ENCODE measurements around the gene MAMLD1. TPM values are rescaled to one million over a fixed set of nuclear protein-coding genes. Genes with fewer than 3 reads are reported as not detected.

The MAMLD1 gene
- total and polyA plus RNA-seq, 4 experiments from 2014 or later, result 0.43 to 2.0 (median 1.3) TPM

DNA sequence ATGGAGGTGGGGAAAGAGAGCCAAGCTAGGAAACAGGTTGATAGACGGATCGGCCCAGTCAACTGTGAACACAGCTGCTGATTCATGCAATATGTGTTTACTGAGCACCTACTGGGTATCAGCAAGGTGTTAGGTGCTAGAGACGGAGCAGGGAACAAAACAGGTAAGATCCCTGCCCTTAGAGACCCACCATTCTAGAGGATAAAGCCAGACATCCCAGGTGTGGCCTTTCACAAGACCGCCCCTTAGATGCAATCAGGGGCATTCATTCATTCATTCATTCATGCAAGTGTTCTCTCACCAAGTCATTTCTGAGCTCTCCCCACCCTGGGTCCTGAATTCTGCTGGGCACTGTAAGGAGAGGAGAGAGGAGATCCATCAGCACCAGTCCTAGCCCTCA is 185.1 kb downstream of the MAMLD1 start:
- Histone ChIP-seq H3K9me3 (ENCODE audit: control insufficient read depth in 1 of 2, low read length in 2 of 2) (no peaks in the 10 kb centered on the region), H3K4me1 (ENCODE audit: insufficient read depth, low read length) (peaks cover 30% of the 10 kb centered on the region), H3K36me3 (ENCODE audit: insufficient read depth, low read length) (no peaks in the 10 kb centered on the region), H3K4me3 (ENCODE audit: low read length in 2 of 2) (no peak overlapping the region), H3K27me3 (ENCODE audit: insufficient read depth, low read length) (no peaks in the 10 kb centered on the region), H3K27ac (ENCODE audit: low read depth, low read length) (no peak overlapping the region)
- ChIA-PET CTCF (ENCODE audit: partially characterized antibody) (no interaction called here), POLR2A (ENCODE audit: partially characterized antibody) (interaction anchor here (4.2 kb wide), 1 partner anchor 23 kb away, joined by 67 read pairs; the partner anchor contains the start of gene MTM1)
- Mint-ChIP-seq H3K9me3 (no peaks in the 10 kb centered on the region), H3K27me3 (no peaks in the 10 kb centered on the region), H3K27ac (peak overlapping the region in 4 of 7 donors; percentile 42 to 81 (median 76)), H3K4me1 (peaks cover 11 to 30% (median 19%) of the 10 kb centered on the region in 4 donors), H3K4me3 (peak overlapping the region; percentile 57 to 81 (median 77)), H3K36me3 (no peaks in the 10 kb centered on the region)
- intact Hi-C loops (cut with micrococcal nuclease), result no loop called here
- no peak for DNase-seq

DNA sequence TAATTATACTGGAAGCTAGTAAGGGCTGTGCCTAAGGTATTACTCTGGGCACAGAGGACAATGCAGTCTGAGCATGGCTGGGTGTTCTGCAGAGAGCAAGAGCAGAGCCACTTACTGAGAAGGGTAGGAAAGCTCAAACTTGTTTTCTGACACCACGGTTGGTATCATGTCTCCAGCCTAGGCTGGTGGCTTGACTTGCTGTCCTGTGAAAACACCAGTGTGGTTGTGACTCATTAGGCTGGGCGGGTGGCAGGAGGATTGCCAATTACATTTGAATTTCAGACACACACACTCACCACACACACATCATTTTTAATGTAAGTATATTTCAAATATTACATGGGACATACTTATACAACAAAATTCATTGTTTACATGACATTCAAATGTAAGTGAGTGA is 185.6 kb downstream of the MAMLD1 start:
- CTCF ChIA-PET (ENCODE audit: partially characterized antibody), result no interaction called here
- no peaks in the 10 kb centered on the region for H3K36me3 ChIP-seq (ENCODE audit: insufficient read depth, low read length)
- H3K36me3 Mint-ChIP-seq, result no peaks in the 10 kb centered on the region
- H3K9me3 ChIP-seq (ENCODE audit: control insufficient read depth in 1 of 2, low read length in 2 of 2), result no peaks in the 10 kb centered on the region
- no peaks in the 10 kb centered on the region for H3K27me3 Mint-ChIP-seq
- no peak overlapping the region for H3K27ac ChIP-seq (ENCODE audit: low read depth, low read length)
- H3K4me3 ChIP-seq (ENCODE audit: low read length in 2 of 2), result no peak overlapping the region
- intact Hi-C loops (cut with micrococcal nuclease), result no loop called here
- H3K4me1 Mint-ChIP-seq, result peaks cover 11 to 30% (median 19%) of the 10 kb centered on the region in 4 donors
- no peak for DNase-seq
- H3K4me3 Mint-ChIP-seq, result peak overlapping the region in 3 of 8 donors; percentile 26 to 77 (median 68)
- H3K27me3 ChIP-seq (ENCODE audit: insufficient read depth, low read length), result no peaks in the 10 kb centered on the region
- POLR2A ChIA-PET (ENCODE audit: partially characterized antibody), result interaction anchor here (4.2 kb wide), 1 partner anchor 22 kb away, joined by 67 read pairs; the partner anchor contains the start of gene MTM1
- peak overlapping the region in 1 of 7 donors; percentile 24 for H3K27ac Mint-ChIP-seq
- H3K9me3 Mint-ChIP-seq, result no peaks in the 10 kb centered on the region
- H3K4me1 ChIP-seq (ENCODE audit: insufficient read depth, low read length), result peaks cover 30% of the 10 kb centered on the region

DNA sequence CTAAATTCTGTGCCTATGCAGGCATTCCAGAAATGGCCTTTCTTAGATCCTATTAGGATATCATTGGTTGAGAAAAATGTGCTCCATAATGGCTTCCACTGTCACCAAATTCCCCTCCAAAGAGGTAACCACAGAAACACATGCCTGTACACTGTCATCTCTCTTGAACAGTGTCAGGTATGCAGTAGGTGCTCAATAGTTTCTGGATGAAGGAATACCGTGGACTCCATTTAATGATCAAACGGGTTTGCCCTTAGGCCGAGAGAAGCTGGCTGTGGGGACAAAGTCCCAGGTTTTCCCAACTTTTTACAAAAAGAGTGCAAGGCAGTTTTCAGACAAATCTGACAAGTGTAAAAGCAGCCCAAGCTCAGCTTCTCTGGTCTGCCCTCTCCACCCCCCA is 188.8 kb downstream of the MAMLD1 start:
- H3K9me3 Mint-ChIP-seq, result no peaks in the 10 kb centered on the region
- H3K27ac ChIP-seq (ENCODE audit: low read depth, low read length), result no peak overlapping the region
- H3K4me3 ChIP-seq (ENCODE audit: low read length in 2 of 2), result no peak overlapping the region
- no peak overlapping the region for H3K4me3 Mint-ChIP-seq
- no peaks in the 10 kb centered on the region for H3K9me3 ChIP-seq (ENCODE audit: control insufficient read depth in 1 of 2, low read length in 2 of 2)
- no peaks in the 10 kb centered on the region for H3K27me3 Mint-ChIP-seq
- H3K36me3 Mint-ChIP-seq, result no peaks in the 10 kb centered on the region
- ChIA-PET CTCF (ENCODE audit: partially characterized antibody) (no interaction called here), POLR2A (ENCODE audit: partially characterized antibody) (no interaction called here)
- H3K36me3 ChIP-seq (ENCODE audit: insufficient read depth, low read length), result no peaks in the 10 kb centered on the region
- peaks cover 15% of the 10 kb centered on the region for H3K4me1 ChIP-seq (ENCODE audit: insufficient read depth, low read length)
- H3K27me3 ChIP-seq (ENCODE audit: insufficient read depth, low read length), result no peaks in the 10 kb centered on the region
- intact Hi-C loops (cut with micrococcal nuclease), result no loop called here
- no peak overlapping the region for H3K27ac Mint-ChIP-seq
- peaks cover 4 to 18% (median 11%) of the 10 kb centered on the region in 4 donors for H3K4me1 Mint-ChIP-seq
- DNase-seq, result no peak

DNA sequence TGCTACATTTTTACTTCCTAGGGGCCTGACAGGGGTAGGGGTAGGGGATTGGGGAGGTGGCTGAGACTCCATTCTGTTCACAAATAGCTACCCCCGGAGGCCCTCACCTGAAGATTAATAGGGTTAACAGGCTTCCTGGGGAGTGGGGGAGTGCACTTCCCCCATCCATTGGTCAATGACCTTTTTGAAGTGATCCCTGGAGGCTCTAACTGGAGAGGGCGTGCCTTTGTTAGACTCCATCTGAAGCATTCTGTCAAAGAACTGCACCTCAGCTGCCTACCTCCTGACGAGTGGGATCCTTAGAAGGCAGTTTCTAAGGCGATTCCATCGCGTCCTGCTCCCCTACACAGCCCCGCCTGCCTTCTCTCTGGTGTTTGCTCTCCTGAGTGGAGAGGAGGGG is 195.3 kb downstream of the MAMLD1 start:
- H3K27me3 ChIP-seq (ENCODE audit: insufficient read depth, low read length), result no peaks in the 10 kb centered on the region
- H3K4me1 ChIP-seq (ENCODE audit: insufficient read depth, low read length), result no peaks in the 10 kb centered on the region
- H3K4me3 ChIP-seq (ENCODE audit: low read length in 2 of 2), result no peak overlapping the region
- H3K27ac ChIP-seq (ENCODE audit: low read depth, low read length), result no peak overlapping the region
- Mint-ChIP-seq H3K4me3 (no peak overlapping the region), H3K4me1 (no peaks in the 10 kb centered on the region), H3K27me3 (no peaks in the 10 kb centered on the region), H3K9me3 (no peaks in the 10 kb centered on the region), H3K36me3 (no peaks in the 10 kb centered on the region), H3K27ac (no peak overlapping the region)
- no peaks in the 10 kb centered on the region for H3K9me3 ChIP-seq (ENCODE audit: control insufficient read depth in 1 of 2, low read length in 2 of 2)
- H3K36me3 ChIP-seq (ENCODE audit: insufficient read depth, low read length), result no peaks in the 10 kb centered on the region
- DNase-seq, result no peak
- POLR2A ChIA-PET (ENCODE audit: partially characterized antibody), result interaction anchor here (0.9 kb wide), 1 partner anchor 10 kb away, joined by 4 read pairs; the partner anchor contains the start of gene MTM1
- intact Hi-C loops (cut with micrococcal nuclease), result no loop called here
- CTCF ChIA-PET (ENCODE audit: partially characterized antibody), result no interaction called here

Other genes starting within 250 kb of the MAMLD1 start
- gene MTM1, start 205.3 kb downstream of the MAMLD1 start, total RNA-seq, result 10 to 100 TPM; 37.7 to 38.5 TPM
- gene MTM1, start 205.3 kb downstream of the MAMLD1 start, polyA plus RNA-seq, result 10 to 100 TPM; 27.3 to 32.5 TPM